Testis (tissue), 3 donors: ENCODE measurements around the gene ZNF154. TPM values are rescaled to one million over a fixed set of nuclear protein-coding genes. Genes with fewer than 3 reads are reported as not detected.
"Not testable (repeated sequence)": the region's sequence is repeated elsewhere in the genome, so short reads cannot be mapped to it uniquely, and the experiment has no call there.

Experiments used
- DNase-seq: peaks from one replicate; pipeline ENCODE4 v3.0.0-alpha.2; 2019
- H3K27ac ChIP-seq, 2 donors: fragments of 200-600 bp; sonication (generic); one replicate each; pipeline ENCODE4 v1.5.1; 2019
- H3K27me3 ChIP-seq: fragments of 200-600 bp; sonication (generic); one replicate; pipeline ENCODE4 v1.5.1; 2019
- H3K36me3 ChIP-seq: fragments of 200-600 bp; sonication (generic); one replicate; pipeline ENCODE4 v1.5.1; 2017; ENCODE audit warnings: low read depth; ENCODE audit errors: missing control alignments
- H3K4me1 ChIP-seq: fragments of 200-600 bp; sonication (generic); one replicate; pipeline ENCODE4 v1.5.1; 2019
- H3K4me3 ChIP-seq, 2 donors: fragments of 200-600 bp; sonication (generic); one replicate each; pipeline ENCODE4 v1.5.1; 2017 to 2019
- H3K9me3 ChIP-seq: fragments of 200-600 bp; sonication (generic); one replicate; pipeline ENCODE4 v1.5.1; 2017
- POLR2A ChIP-seq: fragments of 450-650 bp; IDR thresholded peaks from one replicate; pipeline ENCODE4 v1.6.1; 2017; ENCODE audit warnings: antibody characterized with exemption, mild to moderate bottlenecking, moderate library complexity
- WGBS, 2 donors: methylation state at CpG; one replicate each; pipeline ENCODE4 v1.1.5; 2018; 5-methylcytosine and 5-hydroxymethylcytosine counted together
- intact Hi-C: fragments of 100-400 bp; cut with DNase I; formaldehyde crosslinking; loops from one replicate; pipeline ENCODE4 v1.15.1; 2023; ENCODE audit warnings: low total_unique reads
- polyA plus RNA-seq: library from polyadenylated mRNA; stranded (reverse); fragments of 350-450 nt; fragmentation: Illumina TruSeq; extraction: RNeasy Lipid Tissue Mini Kit (QIAGEN cat#74804); gene quantifications from one replicate; pipeline ENCODE4 v1.2.3, GENCODE V29; 2014; ENCODE audit warnings: low read depth, low replicate concordance; ENCODE audit not compliant: insufficient read depth
- total RNA-seq, 2 donors: library from RNA; depleted of rRNA; stranded (reverse); fragments of >200 nt; gene quantifications; one replicate each; pipeline ENCODE4 v1.2.3, GENCODE V29; 2016
- TF ChIP-seq, protein P1 (sequence below), 3 experiments: fragments of 450-650 bp in 2 of 3; fragments of 200-600 bp in 1 of 3; sonication (generic) in 1 of 3; IDR thresholded peaks; one replicate each; pipeline ENCODE4 v1.5.1; 2016 to 2019; ENCODE audit warnings: antibody characterized with exemption in 3 of 3, mild to moderate bottlenecking in 2 of 3, moderate library complexity in 1 of 3

ZNF154 gene
- total and polyA plus RNA-seq, 3 donors from 2014 or later, result 1.1 to 6.8 (median 3.3) TPM

DNA sequence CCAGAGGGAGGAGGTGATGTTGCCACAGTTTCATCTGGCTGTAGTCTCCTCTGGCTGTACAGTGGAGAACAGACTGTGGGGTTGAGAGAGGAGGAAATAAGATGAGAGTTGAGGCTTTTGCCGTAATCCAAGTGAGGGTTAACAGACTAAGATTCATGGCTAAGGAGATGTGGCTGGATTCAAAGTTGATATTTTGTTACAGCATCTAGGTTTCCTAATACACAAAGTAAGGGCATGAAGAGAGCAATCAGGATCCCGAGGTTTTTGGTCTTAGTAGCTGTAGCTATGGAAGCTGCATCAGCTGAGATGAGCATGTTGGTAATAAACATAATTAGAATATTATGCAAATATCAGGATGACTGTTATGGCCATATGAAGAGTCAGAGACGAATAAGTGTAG, 39.0 kb upstream of the ZNF154 start:
- peak overlapping the region in 1 of 2 donors; percentile 86 for H3K4me3 ChIP-seq
- no peaks in the 10 kb centered on the region for H3K9me3 ChIP-seq
- no peaks in the 10 kb centered on the region for H3K27me3 ChIP-seq
- peaks cover 13% of the 10 kb centered on the region for H3K4me1 ChIP-seq
- TF ChIP-seq, protein P1, sequence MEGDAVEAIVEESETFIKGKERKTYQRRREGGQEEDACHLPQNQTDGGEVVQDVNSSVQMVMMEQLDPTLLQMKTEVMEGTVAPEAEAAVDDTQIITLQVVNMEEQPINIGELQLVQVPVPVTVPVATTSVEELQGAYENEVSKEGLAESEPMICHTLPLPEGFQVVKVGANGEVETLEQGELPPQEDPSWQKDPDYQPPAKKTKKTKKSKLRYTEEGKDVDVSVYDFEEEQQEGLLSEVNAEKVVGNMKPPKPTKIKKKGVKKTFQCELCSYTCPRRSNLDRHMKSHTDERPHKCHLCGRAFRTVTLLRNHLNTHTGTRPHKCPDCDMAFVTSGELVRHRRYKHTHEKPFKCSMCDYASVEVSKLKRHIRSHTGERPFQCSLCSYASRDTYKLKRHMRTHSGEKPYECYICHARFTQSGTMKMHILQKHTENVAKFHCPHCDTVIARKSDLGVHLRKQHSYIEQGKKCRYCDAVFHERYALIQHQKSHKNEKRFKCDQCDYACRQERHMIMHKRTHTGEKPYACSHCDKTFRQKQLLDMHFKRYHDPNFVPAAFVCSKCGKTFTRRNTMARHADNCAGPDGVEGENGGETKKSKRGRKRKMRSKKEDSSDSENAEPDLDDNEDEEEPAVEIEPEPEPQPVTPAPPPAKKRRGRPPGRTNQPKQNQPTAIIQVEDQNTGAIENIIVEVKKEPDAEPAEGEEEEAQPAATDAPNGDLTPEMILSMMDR (IDR thresholded peaks at IDR 0.05), result no peak
- no peak for TF ChIP-seq POLR2A
- H3K27ac ChIP-seq, result no peak overlapping the region
- H3K36me3 ChIP-seq, result no peaks in the 10 kb centered on the region
- intact Hi-C loops, result no loop called here
- 73 to 79% methylated on average over 3 of the region's 3 CpGs for WGBS, 2 donors
- no peak for DNase-seq

DNA sequence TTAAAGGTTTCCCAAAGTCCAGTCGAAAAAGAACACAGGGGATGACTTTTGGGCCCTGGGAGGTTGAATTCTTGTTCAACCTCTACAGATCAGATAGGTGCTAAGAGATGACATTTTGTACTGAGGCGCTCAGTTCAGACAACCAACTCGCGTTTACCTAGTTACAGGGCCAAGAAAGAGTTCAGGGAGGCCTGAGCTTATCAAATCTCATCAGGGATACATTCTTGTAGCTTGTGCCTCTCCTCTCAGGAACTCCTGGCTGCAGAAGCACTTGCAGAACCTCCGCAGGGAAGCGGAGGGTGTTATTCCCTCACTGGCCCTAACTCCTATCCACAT, 38.4 kb upstream of the ZNF154 start:
- Histone ChIP-seq H3K9me3 (no peaks in the 10 kb centered on the region), H3K27me3 (no peaks in the 10 kb centered on the region), H3K4me1 (peaks cover 13% of the 10 kb centered on the region), H3K4me3 (peak overlapping the region; percentile 76 to 86), H3K36me3 (no peaks in the 10 kb centered on the region), H3K27ac (peak overlapping the region in 1 of 2 donors; percentile 53)
- intact Hi-C loops, result no loop called here
- DNase-seq, result no peak
- WGBS, 2 donors, result 25 to 27% methylated on average over 6 of the region's 6 CpGs
- TF ChIP-seq, protein P1 (IDR thresholded peaks at IDR 0.05), result no peak
- TF ChIP-seq POLR2A, result no peak

DNA sequence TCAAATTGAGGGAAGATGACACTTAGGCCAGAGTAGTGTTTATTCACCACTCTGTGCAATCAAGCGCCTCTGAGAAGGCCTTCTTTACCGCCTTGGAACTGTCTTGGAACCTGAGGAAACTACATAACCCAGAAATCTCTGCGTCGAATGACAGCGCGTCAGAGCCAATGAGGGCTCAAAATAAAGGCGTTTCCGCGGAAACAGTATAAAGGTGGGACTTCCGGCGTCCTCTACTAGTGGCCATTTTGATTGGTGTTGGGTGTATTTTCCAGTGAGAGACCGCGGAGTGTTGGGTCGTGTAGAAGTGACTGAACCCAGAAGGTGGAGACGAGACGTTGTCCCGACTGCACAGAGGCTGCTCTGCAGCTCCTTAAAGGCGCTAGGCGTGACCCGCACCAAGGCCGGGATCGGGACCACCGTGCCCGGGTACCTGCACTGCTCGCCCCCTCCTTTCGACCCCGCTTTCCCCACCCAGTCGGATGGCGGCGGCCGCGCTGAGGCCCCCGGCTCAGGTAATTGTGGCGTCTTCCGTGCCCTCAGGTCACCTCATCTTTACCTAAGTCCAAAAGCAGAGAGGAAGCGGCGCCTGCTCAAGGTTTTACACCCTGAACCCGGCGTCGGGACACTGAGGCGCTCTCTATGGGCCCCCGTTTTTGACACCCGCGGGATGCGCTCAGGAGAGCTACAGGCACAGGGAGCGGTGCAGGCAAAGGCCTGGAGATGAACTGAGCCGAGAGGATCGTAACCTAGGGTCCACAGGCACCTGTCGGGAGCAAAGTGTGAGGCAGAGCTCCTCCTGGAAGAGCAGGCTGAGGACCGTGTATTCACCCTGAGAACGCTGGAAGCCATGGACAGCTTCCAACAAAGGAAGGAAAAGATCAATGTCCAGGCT, 37.8 kb upstream of the ZNF154 start, which contains the start of gene ZNF776:
ZNF776 (plus strand) TSS at position 236 of the 892 bp plus-strand sequence; CDS start at position 480, 244 bp downstream.
- intact Hi-C loops, result no loop called here
- no peaks in the 10 kb centered on the region for H3K36me3 ChIP-seq
- H3K27ac ChIP-seq, result peak within 1 kb of the TSS; percentile 53 to 72
- whole genome bisulfite sequencing, 2 donors, result 1 to 2% methylated on average over 31 to 51 of the region's 51 CpGs
- peak; percentile 94 for DNase-seq
- peaks cover 13% of the 10 kb centered on the region for H3K4me1 ChIP-seq
- no peaks in the 10 kb centered on the region for H3K9me3 ChIP-seq
- peak within 1 kb of the TSS; percentile 76 to 86 for H3K4me3 ChIP-seq
- TF ChIP-seq, protein P1 (IDR thresholded peaks at IDR 0.05), result no peak
- no peak for TF ChIP-seq POLR2A
- H3K27me3 ChIP-seq, result no peaks in the 10 kb centered on the region

DNA sequence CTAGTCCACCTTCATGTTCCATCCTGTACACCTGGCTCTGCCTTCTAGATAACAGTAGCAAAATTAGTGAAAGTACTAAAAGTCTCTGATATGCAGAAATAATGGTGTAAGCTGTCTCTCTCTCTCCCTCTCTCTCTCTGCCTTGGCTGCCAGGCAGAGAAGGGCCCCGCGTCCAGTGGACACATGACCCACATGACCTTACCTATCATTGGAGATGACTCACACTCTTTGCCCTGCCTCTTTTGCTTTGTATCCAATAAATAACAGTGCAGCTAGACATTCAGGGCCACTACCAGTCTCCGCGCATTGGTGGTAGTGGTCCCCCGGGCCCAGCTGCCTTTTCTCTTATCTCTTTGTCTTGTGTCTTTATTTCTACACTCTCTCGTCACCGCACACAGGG, 29.8 kb upstream of the ZNF154 start:
- DNase-seq, H3K4me1 ChIP-seq, H3K27me3 ChIP-seq, H3K9me3 ChIP-seq, intact Hi-C loops, H3K4me3 ChIP-seq, H3K27ac ChIP-seq, H3K36me3 ChIP-seq: not testable (repeated sequence)
- WGBS, 2 donors, result 74 to 76% methylated on average over 7 of the region's 7 CpGs

DNA sequence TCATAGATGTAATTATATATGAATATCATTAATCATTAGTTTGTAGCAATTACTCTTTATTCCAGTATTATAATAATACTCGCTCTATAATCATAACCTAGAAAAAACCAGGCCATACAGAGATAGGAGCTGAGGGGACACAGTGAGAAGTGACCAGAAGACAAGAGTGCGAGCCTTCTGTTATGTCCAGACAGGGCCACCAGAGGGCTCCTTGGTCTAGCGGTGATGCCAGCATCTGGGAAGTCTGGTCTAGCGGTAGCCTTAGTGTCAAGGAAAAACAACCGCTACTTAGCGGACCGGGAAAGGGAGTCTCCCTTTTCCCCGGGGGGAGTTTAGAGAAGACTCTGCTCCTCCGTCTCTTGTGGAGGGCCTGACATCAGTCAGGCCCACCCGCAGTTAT, 29.3 kb upstream of the ZNF154 start:
- intact Hi-C loops, H3K9me3 ChIP-seq: not testable (repeated sequence)
- DNase-seq, result peak; percentile 69

More for the DNA sequence above, 29.3 kb upstream of the ZNF154 start:
- not testable (repeated sequence) for H3K4me3 ChIP-seq, H3K27ac ChIP-seq, H3K36me3 ChIP-seq, H3K4me1 ChIP-seq, H3K27me3 ChIP-seq
- TF ChIP-seq, protein P1 (IDR thresholded peaks at IDR 0.05), result peak in 2 of 3 experiments; percentile 37 to 51
- WGBS, 2 donors, result 26 to 34% methylated on average over 10 of the region's 10 CpGs
